Fibroblast of mammary gland (primary cell): Measurements from ENCODE around the gene CYB5B.

Experiments used
- DNase-seq: peaks from one replicate; pipeline ENCODE4 v3.0.0-alpha.2; 2010; ENCODE audit warnings: low read depth
- H3K4me3 ChIP-seq: 2 replicates; pipeline ENCODE4 v1.5.1; 2011; ENCODE audit warnings: low read depth, mild to moderate bottlenecking, low read length, moderate library complexity; ENCODE audit not compliant: control insufficient read depth
- TF ChIP-seq, protein P1 (sequence below): conservative IDR thresholded peaks from 2 replicates; pipeline ENCODE4 v1.5.1; 2011; ENCODE audit warnings: low read depth, low read length, inconsistent platforms; ENCODE audit not compliant: control insufficient read depth, insufficient read depth

The CYB5B gene

DNA sequence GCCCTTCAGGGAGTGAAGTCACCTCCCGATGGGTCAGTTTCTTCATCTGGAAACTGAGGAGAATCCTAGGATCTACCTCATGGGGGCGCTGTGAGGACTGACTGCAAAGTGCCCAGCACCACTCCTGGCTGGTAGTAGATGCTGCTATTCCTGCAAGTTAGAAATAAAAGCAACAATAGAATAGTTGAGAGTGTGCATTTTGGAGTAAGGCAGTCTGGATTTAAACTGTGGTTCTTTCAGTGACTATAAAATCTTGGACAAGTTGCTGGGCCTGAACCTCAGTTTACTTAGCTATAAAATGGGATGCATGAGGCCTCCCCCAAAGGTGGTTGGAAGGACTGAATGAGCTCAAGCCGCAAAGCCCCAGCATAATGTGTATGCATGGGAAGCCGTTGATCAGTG is 70.6 kb downstream of the CYB5B start:
- no peak overlapping the region for H3K4me3 ChIP-seq
- TF ChIP-seq, protein P1, sequence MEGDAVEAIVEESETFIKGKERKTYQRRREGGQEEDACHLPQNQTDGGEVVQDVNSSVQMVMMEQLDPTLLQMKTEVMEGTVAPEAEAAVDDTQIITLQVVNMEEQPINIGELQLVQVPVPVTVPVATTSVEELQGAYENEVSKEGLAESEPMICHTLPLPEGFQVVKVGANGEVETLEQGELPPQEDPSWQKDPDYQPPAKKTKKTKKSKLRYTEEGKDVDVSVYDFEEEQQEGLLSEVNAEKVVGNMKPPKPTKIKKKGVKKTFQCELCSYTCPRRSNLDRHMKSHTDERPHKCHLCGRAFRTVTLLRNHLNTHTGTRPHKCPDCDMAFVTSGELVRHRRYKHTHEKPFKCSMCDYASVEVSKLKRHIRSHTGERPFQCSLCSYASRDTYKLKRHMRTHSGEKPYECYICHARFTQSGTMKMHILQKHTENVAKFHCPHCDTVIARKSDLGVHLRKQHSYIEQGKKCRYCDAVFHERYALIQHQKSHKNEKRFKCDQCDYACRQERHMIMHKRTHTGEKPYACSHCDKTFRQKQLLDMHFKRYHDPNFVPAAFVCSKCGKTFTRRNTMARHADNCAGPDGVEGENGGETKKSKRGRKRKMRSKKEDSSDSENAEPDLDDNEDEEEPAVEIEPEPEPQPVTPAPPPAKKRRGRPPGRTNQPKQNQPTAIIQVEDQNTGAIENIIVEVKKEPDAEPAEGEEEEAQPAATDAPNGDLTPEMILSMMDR = peak; percentile 30
- peak; percentile 28 for DNase-seq

DNA sequence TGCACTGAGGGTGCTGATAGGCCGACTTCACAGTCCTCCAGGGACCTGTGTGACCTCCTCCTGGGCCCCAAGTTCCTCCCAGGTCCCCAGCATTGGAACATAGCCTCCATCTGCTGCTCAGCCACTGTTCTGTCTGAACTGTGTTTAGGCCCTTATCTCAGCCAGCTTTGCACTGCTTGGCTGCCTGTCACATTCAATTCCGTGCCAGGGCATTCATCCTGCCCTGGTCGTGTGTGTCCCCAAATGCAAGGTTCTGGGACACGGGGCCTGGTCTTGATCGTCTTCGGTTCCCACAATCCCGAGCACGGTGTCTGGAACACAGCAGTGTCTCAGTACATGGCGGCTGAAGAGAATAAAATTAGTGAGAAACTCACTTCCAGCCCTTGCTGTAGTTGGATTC is 71.4 kb downstream of the CYB5B start:
- TF ChIP-seq, protein P1 = no peak
- DNase-seq = no peak
- H3K4me3 ChIP-seq = no peak overlapping the region

DNA sequence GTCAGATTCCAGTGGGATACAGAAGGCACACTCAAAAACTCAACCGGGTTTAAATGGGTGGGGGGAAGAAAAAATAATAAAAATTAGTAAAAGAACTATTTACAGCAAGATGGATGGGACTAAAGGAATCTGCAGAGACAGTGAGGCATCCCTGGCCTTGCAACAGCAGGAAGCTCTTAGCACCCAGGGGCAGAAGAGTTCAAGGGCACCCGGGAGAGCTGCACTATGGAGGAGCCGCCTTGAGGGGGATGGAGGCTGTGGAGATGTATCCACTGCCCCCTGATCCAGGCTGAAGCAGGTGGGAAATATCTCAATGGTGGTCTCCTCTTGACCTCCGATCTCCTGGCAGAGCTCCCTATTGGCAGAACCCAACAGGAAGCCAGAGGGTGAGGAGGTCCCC is 72.0 kb downstream of the CYB5B start:
- DNase-seq = no peak
- no peak overlapping the region for H3K4me3 ChIP-seq
- TF ChIP-seq, protein P1 = no peak

DNA sequence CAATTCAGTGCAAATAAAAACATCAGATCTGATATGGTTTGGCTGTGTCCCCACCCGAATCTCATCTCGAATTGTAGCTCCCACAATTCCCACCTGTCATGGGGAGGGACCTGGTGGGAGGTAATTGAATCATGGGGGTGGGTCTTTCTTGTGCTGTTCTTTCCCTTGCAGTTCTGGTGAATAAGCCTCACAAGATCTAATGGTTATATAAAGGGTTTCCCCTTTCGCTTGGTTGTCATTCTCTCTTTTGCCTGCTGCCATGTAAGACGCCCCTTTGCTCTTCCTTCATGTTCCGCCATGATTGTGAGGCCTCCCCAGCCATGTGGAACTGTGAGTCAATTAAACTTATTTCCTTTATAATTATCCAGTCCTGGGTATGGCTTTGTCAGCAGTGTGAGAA is 72.5 kb downstream of the CYB5B start:
- no peak for DNase-seq
- no peak overlapping the region for H3K4me3 ChIP-seq
- TF ChIP-seq, protein P1 = no peak

DNA sequence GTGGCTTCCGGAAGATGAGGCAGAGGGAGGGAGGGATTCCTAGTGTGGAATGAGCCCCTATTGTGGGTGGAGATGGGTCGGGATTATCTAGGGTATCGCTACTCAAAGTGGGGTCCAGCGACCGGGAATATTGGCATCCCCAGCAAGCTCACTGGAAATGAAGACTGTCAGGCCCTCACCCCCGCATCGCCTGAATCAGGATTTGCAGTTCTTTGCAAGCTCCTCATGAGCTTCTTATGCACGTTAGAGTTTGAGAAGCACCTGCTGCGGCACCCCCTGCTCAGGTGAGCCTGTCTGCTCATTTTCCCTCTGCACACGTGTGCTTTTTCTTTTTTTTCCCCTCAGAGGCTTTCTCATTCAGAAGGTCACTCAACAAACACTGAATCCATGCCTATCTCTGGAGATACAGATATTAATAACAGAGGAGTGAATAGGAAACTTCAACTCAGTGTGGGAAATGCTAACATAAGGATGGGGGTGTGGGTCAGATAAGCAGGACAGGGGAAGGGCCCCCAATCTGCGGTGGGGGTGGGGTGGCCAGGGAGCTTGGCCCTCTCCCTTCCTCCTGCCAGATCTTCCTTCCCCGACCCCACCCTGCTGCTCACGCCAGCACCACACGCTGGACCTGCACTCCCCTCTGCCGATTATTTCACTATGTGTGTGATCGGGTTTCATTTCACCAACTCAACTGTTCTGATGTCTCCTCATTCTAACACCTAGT is 73.6 kb downstream of the CYB5B start:
- TF ChIP-seq, protein P1 = no peak
- H3K4me3 ChIP-seq = no peak overlapping the region
- no peak for DNase-seq

DNA sequence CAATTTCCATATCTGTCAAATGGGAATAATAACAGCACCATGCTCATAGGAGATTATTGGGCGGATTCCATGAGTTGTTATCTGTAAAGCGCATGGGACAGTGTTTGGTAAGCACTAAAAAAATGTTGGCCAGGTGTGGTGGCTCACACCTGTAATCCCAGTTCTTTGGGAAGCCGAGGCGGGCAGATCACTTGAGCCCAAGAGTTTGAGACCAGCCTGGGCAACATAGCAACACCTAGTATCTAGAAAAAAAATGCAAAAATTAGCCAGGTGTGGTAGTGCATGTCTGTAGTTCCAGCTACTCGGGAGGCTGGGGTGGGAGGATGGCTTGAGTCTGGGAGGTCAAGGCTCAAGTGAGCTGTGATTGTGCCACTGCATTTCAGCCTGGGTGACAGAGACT is 74.5 kb downstream of the CYB5B start:
- no peak for DNase-seq
- TF ChIP-seq, protein P1 = no peak
- H3K4me3 ChIP-seq = no peak overlapping the region
